Vagina (tissue), 2 donors: Measurements from ENCODE around the gene ZNF740.

ENCODE experiments used
- POLR2A ChIP-seq, 2 donors: fragments of 450-650 bp; IDR thresholded peaks; one replicate each; pipeline ENCODE4 v1.6.1; 2017; ENCODE audit warnings: antibody characterized with exemption in 2 of 2, mild to moderate bottlenecking in 2 of 2, moderate library complexity in 2 of 2
- POLR2AphosphoS5 ChIP-seq, 2 donors: sonication (generic); formaldehyde crosslinking; IDR thresholded peaks; one replicate each; pipeline ENCODE4 v1.9.0; 2017; ENCODE audit warnings: antibody characterized with exemption in 2 of 2, mild to moderate bottlenecking in 2 of 2, low read depth in 1 of 2; ENCODE audit not compliant: insufficient read depth in 1 of 2
- TF ChIP-seq, protein P1 (sequence below), 3 experiments: fragments of 450-650 bp in 2 of 3; fragments of 200-600 bp in 1 of 3; sonication (generic) in 1 of 3; IDR thresholded peaks; one replicate each; pipeline ENCODE4 v1.5.1; 2017 to 2019; ENCODE audit warnings: antibody characterized with exemption in 3 of 3, mild to moderate bottlenecking in 2 of 3, moderate library complexity in 2 of 3

DNA sequence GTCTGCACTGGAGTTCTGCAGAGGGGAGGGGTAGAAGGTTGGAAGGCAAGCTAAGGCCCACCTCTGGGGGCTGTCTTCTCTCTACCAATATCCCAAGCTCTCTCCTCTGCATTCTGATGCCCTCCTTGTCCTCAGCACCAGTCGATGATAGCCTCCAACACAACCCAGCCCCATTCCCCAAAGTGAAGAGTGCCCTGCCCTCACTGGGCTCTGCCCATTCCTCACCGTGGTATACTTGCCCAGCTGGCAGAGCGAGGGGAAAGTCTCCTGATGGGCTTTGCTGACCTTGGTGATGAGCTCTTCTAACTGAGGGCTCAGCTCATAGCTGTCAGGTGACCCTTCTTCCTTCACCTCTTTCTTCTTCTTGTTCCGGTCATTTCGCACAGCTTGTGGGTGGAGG is 33.7 kb downstream of the ZNF740 start:
- TF ChIP-seq, protein P1, sequence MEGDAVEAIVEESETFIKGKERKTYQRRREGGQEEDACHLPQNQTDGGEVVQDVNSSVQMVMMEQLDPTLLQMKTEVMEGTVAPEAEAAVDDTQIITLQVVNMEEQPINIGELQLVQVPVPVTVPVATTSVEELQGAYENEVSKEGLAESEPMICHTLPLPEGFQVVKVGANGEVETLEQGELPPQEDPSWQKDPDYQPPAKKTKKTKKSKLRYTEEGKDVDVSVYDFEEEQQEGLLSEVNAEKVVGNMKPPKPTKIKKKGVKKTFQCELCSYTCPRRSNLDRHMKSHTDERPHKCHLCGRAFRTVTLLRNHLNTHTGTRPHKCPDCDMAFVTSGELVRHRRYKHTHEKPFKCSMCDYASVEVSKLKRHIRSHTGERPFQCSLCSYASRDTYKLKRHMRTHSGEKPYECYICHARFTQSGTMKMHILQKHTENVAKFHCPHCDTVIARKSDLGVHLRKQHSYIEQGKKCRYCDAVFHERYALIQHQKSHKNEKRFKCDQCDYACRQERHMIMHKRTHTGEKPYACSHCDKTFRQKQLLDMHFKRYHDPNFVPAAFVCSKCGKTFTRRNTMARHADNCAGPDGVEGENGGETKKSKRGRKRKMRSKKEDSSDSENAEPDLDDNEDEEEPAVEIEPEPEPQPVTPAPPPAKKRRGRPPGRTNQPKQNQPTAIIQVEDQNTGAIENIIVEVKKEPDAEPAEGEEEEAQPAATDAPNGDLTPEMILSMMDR (IDR thresholded peaks at IDR 0.05): no peak
- TF ChIP-seq POLR2A (IDR thresholded peaks at IDR 0.05) (no peak), POLR2AphosphoS5 (IDR thresholded peaks at IDR 0.05; ENCODE audit: insufficient read depth in 1 of 2, low read depth in 1 of 2) (no peak)
